Type B pancreatic cell (in vitro differentiated cells): ENCODE data around the gene DAB2IP. TPM values are rescaled to one million over a fixed set of nuclear protein-coding genes. Genes with fewer than 3 reads are reported as not detected.

ENCODE experiments used
- DNase-seq: peaks from one replicate; pipeline ENCODE4 v3.0.0; 2021; ENCODE audit warnings: mixed read lengths; ENCODE audit not compliant: unreplicated experiment; ENCODE audit errors: extremely low spot score
- H3K27ac Mint-ChIP-seq: 2 replicates; pipeline ENCODE4 v1.8.0; 2021; ENCODE audit warnings: mild to moderate bottlenecking, mixed read lengths
- H3K27me3 Mint-ChIP-seq: 2 replicates; pipeline ENCODE4 v1.8.0; 2021; ENCODE audit warnings: mixed read lengths
- H3K36me3 Mint-ChIP-seq: 2 replicates; pipeline ENCODE4 v1.8.0; 2021; ENCODE audit warnings: mixed read lengths
- H3K4me1 Mint-ChIP-seq: one replicate; pipeline ENCODE4 v1.8.0; 2021; ENCODE audit warnings: mixed read lengths; ENCODE audit not compliant: unreplicated experiment
- H3K4me3 Mint-ChIP-seq: 2 replicates; pipeline ENCODE4 v1.8.0; 2021; ENCODE audit warnings: mild to moderate bottlenecking, mixed read lengths
- H3K9me3 Mint-ChIP-seq: 2 replicates; pipeline ENCODE4 v1.8.0; 2021; ENCODE audit warnings: mixed read lengths
- total RNA-seq: library from RNA; stranded (reverse); gene quantifications from 2 replicates; pipeline ENCODE4 v1.2.1, GENCODE V29; 2021; ENCODE audit warnings: low replicate concordance
- TF ChIP-seq, protein P1 (sequence below): fragments of 200-600 bp; sonication (generic); conservative IDR thresholded peaks from 2 replicates; pipeline ENCODE4 v1.5.0; 2021; ENCODE audit warnings: antibody characterized with exemption, mild to moderate bottlenecking

Gene DAB2IP
- total RNA-seq, 1 donor from 2014 or later = 57.2 TPM

DNA sequence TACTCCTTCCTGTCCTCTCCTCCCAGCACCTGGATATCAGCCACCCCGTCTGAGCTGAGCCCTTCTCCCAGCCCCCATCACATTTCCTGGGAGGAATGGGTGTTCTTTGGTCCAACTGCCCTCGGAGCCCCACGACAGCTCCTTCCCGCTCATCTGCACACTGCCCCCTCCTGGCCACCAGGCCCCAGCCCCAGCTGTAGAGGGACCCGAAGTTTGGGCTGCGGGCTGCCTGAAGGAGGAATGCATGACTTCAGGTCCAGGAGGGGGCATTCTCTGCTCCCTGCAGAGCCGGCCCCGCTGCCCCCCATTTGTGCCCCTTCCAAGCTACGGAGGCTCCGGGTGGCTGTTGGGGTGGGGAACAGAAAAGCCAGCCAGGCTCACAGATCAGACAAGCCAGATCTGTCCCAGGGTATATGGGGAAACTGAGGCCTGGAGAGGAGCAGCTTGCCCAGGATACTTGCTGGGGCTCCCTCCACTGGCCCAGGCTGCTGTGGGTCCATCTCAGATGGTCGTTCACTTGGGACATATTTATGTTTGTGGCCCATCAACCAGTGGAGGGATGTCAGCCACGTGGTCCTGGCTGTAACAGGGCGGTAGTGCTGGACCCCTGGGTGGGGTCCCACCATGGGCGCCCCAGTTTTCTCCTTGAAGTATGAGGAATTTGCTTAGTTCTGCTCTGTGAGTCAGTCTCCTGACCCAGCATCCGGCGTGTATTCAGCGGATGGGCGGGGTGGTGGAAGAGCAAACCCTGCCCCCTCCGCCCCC is 33.1 kb downstream of the DAB2IP start:
- no peaks in the 10 kb centered on the region for H3K27me3 Mint-ChIP-seq
- H3K9me3 Mint-ChIP-seq = no peaks in the 10 kb centered on the region
- peaks cover 29% of the 10 kb centered on the region for H3K4me1 Mint-ChIP-seq
- DNase-seq = no peak
- TF ChIP-seq, protein P1, sequence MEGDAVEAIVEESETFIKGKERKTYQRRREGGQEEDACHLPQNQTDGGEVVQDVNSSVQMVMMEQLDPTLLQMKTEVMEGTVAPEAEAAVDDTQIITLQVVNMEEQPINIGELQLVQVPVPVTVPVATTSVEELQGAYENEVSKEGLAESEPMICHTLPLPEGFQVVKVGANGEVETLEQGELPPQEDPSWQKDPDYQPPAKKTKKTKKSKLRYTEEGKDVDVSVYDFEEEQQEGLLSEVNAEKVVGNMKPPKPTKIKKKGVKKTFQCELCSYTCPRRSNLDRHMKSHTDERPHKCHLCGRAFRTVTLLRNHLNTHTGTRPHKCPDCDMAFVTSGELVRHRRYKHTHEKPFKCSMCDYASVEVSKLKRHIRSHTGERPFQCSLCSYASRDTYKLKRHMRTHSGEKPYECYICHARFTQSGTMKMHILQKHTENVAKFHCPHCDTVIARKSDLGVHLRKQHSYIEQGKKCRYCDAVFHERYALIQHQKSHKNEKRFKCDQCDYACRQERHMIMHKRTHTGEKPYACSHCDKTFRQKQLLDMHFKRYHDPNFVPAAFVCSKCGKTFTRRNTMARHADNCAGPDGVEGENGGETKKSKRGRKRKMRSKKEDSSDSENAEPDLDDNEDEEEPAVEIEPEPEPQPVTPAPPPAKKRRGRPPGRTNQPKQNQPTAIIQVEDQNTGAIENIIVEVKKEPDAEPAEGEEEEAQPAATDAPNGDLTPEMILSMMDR = peak; percentile 73
- no peaks in the 10 kb centered on the region for H3K36me3 Mint-ChIP-seq
- H3K27ac Mint-ChIP-seq = no peak overlapping the region
- no peak overlapping the region for H3K4me3 Mint-ChIP-seq

DNA sequence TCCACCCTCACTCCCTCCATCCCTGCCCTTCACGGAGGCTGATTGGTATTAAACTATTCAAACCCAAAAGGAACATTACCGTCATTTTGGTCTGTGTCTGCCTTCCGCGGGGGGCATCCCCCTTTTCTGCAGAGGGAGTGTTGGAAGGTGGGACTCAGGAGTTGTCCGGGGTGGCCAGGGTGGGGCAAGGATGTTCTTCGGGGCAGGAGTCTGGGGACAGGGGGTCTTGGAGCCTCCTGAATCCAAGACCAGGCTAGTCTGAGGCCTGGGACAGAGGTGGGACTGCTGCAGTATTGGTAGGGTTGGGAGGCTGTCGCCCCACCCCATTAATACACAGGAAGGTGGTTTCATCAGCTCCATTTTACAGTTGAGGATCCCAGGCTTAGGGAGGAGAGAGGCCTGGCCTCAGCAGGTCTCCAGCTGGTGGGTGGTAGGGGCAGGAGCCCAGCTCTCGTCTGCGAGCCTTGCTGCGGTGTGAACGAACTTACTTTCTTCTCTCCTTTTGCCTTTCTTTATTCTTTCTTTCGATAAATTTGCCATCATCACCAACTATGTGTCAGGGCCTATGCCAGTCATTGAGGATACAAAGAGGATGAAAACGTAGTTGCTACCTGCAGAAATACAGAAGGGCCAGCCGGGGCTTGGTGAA is 33.8 kb downstream of the DAB2IP start:
- Mint-ChIP-seq H3K4me1 (peaks cover 29% of the 10 kb centered on the region), H3K4me3 (no peak overlapping the region), H3K27ac (no peak overlapping the region), H3K27me3 (no peaks in the 10 kb centered on the region), H3K9me3 (no peaks in the 10 kb centered on the region), H3K36me3 (no peaks in the 10 kb centered on the region)
- DNase-seq = no peak
- TF ChIP-seq, protein P1 = no peak

DNA sequence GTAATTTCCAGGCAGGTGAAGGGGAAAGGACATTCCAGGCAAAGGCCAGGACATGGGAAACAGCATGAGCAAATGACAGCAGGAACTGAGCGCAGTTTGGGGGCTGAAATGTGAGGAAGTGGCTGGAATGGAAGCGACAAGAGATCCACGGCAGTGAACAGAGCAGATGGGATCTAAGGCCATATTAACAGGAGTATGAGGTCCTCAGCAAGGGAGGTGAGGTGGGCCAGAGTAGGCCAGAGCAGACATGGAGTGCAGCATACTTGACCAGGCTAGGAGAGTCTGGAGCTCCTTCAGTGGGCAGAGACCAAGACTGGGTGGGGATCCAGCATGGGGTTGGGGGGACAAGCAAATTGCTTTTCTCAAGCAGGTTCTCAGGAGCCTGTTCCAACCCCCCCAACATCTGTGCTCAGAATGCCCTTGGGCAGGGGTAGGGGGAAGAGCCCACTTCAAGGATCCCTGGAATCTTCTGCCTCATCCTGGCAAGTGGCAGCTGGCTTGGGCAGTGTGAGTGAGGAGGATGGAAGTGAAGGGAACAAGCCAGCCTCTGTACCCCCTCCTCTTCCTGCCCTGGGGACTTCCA is 34.5 kb downstream of the DAB2IP start:
- no peaks in the 10 kb centered on the region for H3K27me3 Mint-ChIP-seq
- TF ChIP-seq, protein P1 = no peak
- H3K27ac Mint-ChIP-seq = no peak overlapping the region
- peaks cover 29% of the 10 kb centered on the region for H3K4me1 Mint-ChIP-seq
- no peak for DNase-seq
- H3K36me3 Mint-ChIP-seq = no peaks in the 10 kb centered on the region
- no peak overlapping the region for H3K4me3 Mint-ChIP-seq
- H3K9me3 Mint-ChIP-seq = no peaks in the 10 kb centered on the region

DNA sequence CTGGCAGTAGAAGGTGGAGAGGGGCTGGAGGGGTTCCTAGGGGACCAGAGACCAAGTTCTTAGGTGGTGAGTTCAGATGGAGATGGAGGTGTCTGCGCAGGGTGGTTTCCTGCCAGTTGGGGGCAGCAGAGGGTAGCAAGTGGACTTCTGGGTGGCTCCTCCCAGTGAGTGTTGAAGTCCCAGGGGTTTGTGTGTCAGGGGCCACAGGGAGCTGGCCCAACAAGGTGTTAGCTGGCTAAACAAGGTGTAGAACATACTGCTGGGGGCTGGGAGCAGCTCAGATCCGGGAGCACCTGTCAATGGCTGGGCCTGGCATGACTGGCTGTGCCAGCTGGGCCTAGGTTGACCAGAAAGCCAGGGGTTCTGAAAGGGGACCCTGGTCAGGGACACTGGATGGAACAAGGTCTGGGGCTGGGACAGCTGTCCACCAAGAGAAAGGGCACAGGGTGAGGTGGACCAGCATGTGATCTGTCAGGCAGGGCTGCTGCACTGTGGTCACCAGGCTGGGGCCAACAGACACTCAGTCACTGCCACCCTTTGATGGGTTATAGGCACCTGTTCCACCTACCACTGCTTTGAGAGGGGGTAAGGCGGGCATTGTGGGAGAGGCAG is 35.6 kb downstream of the DAB2IP start:
- Mint-ChIP-seq H3K27me3 (no peaks in the 10 kb centered on the region), H3K4me3 (no peak overlapping the region), H3K9me3 (no peaks in the 10 kb centered on the region), H3K27ac (no peak overlapping the region), H3K36me3 (no peaks in the 10 kb centered on the region), H3K4me1 (peaks cover 36% of the 10 kb centered on the region)
- DNase-seq = no peak
- TF ChIP-seq, protein P1 = peak; percentile 83

DNA sequence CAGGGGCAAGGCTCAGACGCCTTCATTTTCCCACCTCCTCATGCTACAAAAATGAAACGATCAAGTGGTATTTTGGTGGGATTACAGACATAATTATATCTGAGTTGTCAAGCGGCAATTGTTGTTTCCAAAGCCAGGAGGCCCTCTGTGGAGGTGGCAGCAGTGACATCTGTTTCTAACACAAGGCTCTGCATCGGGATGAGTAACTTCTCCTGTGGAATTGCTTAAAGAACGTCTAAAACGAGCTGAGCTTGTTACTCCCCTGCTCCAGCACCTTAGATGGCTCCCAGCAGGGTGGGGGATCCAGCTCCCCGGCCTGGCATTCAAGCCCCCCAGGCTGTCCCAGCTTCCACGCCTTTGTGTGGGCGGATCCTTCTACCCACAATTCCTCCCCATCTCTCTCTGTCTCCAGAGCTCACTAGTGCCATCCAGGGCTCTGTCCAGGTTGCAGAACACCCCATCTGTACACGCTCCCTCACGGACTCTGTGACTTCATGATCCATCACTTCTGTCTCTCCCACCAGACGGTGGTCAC is 36.8 kb downstream of the DAB2IP start:
- Mint-ChIP-seq H3K27me3 (no peaks in the 10 kb centered on the region), H3K4me1 (peaks cover 46% of the 10 kb centered on the region), H3K4me3 (no peak overlapping the region), H3K9me3 (no peaks in the 10 kb centered on the region), H3K36me3 (no peaks in the 10 kb centered on the region), H3K27ac (peak overlapping the region; percentile 46)
- TF ChIP-seq, protein P1 = no peak
- DNase-seq = no peak
